ENCODE data around the gene TLE6.
"Not testable (repeated sequence)": the region's sequence is repeated elsewhere in the genome, so short reads cannot be mapped to it uniquely, and the experiment has no call there.

The TLE6 gene

GRCh38 chr19:3005345-3005744, 28.0 kb downstream of the TLE6 start:
- DNase-seq: no peak

GRCh38 chr19:3006075-3006767, 28.9 kb downstream of the TLE6 start:
- DNase-seq: no peak

- DNase-seq: no peak
Observed at GRCh38 chr19:3007975-3008374, 30.6 kb downstream of the TLE6 start.

GRCh38 chr19:3008994-3009393, 31.6 kb downstream of the TLE6 start:
- DNase-seq: no peak

- DNase-seq: no peak
Observed at GRCh38 chr19:3010871-3011270, 33.5 kb downstream of the TLE6 start.

GRCh38 chr19:3012059-3012458, 34.7 kb downstream of the TLE6 start:
- DNase-seq: not testable (repeated sequence)

GRCh38 chr19:3012621-3013262, 35.4 kb downstream of the TLE6 start:
- no peak for DNase-seq

- DNase-seq: no peak
Observed at GRCh38 chr19:3013263-3013725, 35.9 kb downstream of the TLE6 start.

GRCh38 chr19:3014135-3014534, 36.8 kb downstream of the TLE6 start:
- DNase-seq: no peak

GRCh38 chr19:3015126-3016057, 38.0 kb downstream of the TLE6 start:
- DNase-seq: no peak

- DNase-seq: no peak
Observed at GRCh38 chr19:3017923-3018322, 40.6 kb downstream of the TLE6 start.

- DNase-seq: no peak
Observed at GRCh38 chr19:3019211-3019854, 42.0 kb downstream of the TLE6 start.

- no peak for DNase-seq
Observed at GRCh38 chr19:3020321-3020960, 43.1 kb downstream of the TLE6 start.

- no peak for DNase-seq
Observed at GRCh38 chr19:3024509-3024869, 47.1 kb downstream of the TLE6 start.

GRCh38 chr19:3024870-3025548, 47.6 kb downstream of the TLE6 start:
- no peak for DNase-seq

GRCh38 chr19:3025549-3025886, 48.2 kb downstream of the TLE6 start:
- DNase-seq: no peak

- no peak for DNase-seq
Observed at GRCh38 chr19:3026768-3027167, 49.4 kb downstream of the TLE6 start.

- DNase-seq: no peak
Observed at GRCh38 chr19:3027292-3027691, 49.9 kb downstream of the TLE6 start.

- DNase-seq: no peak
Observed at GRCh38 chr19:3027981-3028304, 50.6 kb downstream of the TLE6 start.

- DNase-seq: no peak
Observed at GRCh38 chr19:3028305-3029064, 51.1 kb downstream of the TLE6 start.
